ENCODE results near the gene EXOC6B.

The EXOC6B gene

DNA sequence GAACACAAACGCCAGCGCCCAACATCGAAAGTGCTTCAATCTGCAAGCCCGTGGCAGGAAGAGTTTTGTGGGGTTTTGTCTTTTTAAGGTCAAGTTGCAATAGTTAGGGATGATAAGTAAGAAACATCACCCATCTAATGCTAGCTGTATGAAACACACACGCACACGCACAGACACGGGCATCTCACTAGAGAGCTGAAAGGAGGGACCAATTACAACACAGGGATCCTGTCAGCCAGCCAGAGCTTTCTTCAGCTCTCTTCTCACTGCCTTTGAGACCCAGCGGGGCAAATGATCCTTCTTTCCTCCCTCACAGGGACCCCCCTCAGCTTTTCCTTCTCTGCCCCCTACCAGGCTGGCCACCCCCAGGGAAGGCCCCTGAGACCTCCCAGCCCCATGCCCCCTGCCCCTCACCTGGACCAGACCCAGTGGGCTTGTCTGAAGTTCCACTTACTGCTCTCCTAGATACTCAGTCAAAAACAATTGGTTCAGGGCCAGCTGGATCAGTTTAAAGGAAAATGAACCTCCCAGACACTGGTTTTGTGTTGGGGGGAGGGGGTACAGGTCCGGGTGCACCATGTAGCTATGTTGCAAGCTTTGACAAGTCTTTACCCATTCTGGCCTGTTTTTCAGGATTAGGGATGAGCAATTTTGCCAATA is 696.0 kb downstream of the EXOC6B start:
- DNase-seq, result no peak

DNA sequence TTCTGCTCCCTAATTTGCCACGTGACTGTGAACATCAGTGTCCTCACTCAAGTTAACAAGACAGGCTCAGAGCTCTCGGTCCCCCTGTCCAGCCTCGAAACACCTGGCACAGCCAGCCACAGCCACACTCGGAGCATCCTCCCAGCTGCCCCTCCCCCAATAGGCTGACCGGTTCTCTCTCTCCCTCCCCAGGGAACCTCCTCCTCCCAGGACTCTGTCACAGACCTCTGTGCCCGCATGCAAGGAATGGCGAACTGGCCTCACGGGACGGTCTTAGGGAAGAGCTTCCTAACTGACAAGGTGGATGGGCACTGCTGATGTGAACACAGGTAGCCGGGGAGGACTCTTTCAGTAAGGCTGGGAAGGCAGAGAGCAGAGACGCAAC is 697.0 kb downstream of the EXOC6B start:
- DNase-seq, result no peak

DNA sequence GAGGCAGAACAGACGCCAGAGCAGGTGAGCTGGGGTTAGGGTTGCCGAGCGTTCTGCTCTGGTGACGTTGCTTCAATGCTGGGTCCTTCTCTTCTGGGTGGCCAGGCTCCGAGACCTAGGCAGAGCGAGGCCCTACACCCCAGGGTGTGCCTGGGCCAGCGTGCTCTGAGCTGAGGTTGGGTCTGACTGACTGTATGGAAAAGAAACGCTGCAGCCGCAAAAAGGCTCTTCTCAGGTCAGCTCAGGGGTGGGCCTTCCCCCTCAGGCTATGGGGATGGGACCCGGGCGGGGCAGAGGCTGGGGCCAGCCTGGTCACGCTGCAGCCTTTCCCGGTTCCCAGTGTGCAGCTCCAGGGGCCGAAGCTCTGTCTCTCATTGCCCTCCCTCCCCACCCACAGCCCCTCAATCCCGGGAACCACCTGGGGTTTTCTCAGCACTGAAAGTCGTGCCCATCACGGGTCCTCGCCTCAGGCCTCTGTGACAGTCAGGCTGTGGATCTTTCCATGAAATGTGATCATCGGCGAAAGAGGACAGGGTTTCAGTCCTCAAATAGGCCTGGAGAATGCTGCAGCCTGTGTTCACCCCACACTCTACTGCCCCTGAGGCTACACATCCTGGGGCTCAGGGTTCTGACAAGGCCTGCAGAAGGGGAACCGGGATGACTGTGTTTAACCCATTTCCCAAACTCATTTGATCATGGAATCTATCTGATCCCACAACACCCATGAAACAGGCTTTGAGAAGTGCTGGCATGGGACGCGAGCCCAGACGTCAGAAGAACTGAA is 697.6 kb downstream of the EXOC6B start:
- no peak for DNase-seq

- DNase-seq, result no peak
Observed at GRCh38 chr2:72127401-72128058, 698.3 kb downstream of the EXOC6B start.

- no peak for DNase-seq
Observed at GRCh38 chr2:72126186-72127100, 699.4 kb downstream of the EXOC6B start.
